Measurements from ENCODE around the gene LAPTM5. TPM values are rescaled to one million over a fixed set of nuclear protein-coding genes. Genes with fewer than 3 reads are reported as not detected.

The LAPTM5 gene
- total and polyA plus RNA-seq, 10 of the 15 experiments (the other 5 are each of a cell fraction or from before 2014, with no cell fraction given) = 24.1 to 1,034 (median 687) TPM

DNA sequence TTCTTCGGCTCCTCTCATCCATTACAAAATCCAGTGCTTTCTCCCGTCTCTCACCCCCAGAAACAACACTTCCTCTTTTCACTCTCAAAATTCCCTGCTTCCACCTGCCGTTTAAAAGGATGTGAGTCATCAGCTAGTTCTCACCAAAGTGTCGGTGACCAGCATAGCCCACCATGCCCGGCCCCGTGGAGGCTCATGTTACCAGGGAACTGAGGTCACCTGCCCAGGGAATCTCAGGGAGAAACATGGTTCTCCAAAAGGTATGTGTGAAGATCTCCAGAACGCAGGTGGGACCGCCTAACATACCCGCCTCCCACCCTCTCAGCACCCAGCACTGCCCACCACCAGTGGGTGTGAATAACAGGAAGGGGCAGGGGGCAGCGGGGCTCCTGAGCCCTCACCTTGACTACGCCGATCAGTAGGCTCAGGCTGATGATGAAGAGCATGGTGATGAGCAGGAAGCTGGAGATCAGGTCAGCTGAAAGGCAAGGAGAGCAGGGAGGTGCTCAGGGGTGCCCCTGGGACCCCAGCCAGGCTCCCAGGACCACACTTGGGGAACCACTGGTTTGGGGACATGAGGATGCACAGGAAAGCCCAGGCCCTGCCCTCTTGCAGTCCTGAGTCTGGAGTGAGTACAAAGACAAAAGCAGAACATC is 16.2 kb downstream of the LAPTM5 start:
- 0 out of 2 replicates have a peak, but pooled peaks have one; percentile 21 for TF ChIP-seq MTA2 (IDR thresholded peaks at IDR 0.05; ENCODE audit: low read depth)
- peak; percentile 78 for TF ChIP-seq IKZF1 (conservative IDR thresholded peaks at IDR 0.05)
- TF ChIP-seq, protein P1, sequence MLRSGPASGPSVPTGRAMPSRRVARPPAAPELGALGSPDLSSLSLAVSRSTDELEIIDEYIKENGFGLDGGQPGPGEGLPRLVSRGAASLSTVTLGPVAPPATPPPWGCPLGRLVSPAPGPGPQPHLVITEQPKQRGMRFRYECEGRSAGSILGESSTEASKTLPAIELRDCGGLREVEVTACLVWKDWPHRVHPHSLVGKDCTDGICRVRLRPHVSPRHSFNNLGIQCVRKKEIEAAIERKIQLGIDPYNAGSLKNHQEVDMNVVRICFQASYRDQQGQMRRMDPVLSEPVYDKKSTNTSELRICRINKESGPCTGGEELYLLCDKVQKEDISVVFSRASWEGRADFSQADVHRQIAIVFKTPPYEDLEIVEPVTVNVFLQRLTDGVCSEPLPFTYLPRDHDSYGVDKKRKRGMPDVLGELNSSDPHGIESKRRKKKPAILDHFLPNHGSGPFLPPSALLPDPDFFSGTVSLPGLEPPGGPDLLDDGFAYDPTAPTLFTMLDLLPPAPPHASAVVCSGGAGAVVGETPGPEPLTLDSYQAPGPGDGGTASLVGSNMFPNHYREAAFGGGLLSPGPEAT (IDR thresholded peaks at IDR 0.05; ENCODE audit: low read depth) = peak; percentile 53; the same call in 1 of the 2 replicates
- TF ChIP-seq STAT3 (IDR thresholded peaks at IDR 0.05; ENCODE audit: low read depth, low read length) = no peak
- TF ChIP-seq NBN (IDR thresholded peaks at IDR 0.05) = no peak
- TF ChIP-seq IKZF2 (IDR thresholded peaks at IDR 0.05) = peak; percentile 87 to 90
- TF ChIP-seq, protein P2, sequence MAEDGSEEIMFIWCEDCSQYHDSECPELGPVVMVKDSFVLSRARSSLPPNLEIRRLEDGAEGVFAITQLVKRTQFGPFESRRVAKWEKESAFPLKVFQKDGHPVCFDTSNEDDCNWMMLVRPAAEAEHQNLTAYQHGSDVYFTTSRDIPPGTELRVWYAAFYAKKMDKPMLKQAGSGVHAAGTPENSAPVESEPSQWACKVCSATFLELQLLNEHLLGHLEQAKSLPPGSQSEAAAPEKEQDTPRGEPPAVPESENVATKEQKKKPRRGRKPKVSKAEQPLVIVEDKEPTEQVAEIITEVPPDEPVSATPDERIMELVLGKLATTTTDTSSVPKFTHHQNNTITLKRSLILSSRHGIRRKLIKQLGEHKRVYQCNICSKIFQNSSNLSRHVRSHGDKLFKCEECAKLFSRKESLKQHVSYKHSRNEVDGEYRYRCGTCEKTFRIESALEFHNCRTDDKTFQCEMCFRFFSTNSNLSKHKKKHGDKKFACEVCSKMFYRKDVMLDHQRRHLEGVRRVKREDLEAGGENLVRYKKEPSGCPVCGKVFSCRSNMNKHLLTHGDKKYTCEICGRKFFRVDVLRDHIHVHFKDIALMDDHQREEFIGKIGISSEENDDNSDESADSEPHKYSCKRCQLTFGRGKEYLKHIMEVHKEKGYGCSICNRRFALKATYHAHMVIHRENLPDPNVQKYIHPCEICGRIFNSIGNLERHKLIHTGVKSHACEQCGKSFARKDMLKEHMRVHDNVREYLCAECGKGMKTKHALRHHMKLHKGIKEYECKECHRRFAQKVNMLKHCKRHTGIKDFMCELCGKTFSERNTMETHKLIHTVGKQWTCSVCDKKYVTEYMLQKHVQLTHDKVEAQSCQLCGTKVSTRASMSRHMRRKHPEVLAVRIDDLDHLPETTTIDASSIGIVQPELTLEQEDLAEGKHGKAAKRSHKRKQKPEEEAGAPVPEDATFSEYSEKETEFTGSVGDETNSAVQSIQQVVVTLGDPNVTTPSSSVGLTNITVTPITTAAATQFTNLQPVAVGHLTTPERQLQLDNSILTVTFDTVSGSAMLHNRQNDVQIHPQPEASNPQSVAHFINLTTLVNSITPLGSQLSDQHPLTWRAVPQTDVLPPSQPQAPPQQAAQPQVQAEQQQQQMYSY (CRISPR knock-in tag; IDR thresholded peaks at IDR 0.05) = no peak
- peak; percentile 75 for TF ChIP-seq EED (IDR thresholded peaks at IDR 0.05; ENCODE audit: low read depth)
- TF ChIP-seq SPI1 (IDR thresholded peaks at IDR 0.05; ENCODE audit: borderline replicate concordance, insufficient read depth, low read depth, low read length) = peak; percentile 85; the same call in 1 of the 2 replicates
- no peak for TF ChIP-seq SP1 (IDR thresholded peaks at IDR 0.05; ENCODE audit: low read depth, low read length)
- H3K27me3 ChIP-seq (replicated peaks in 1 of 2; ENCODE audit: control insufficient read depth in 2 of 2, insufficient read depth in 2 of 2, low read length in 1 of 2) = no peaks in the 10 kb centered on the region
- H3K27ac ChIP-seq (ENCODE audit: control insufficient read depth, insufficient read depth) = peak overlapping the region; percentile 93
- peaks cover 8% of the 10 kb centered on the region; the same call in 1 of the 2 replicates for H4K20me1 ChIP-seq (ENCODE audit: control insufficient read depth, insufficient read depth)
- peaks cover 69% of the 10 kb centered on the region for H3K4me1 ChIP-seq (ENCODE audit: control insufficient read depth, insufficient read depth, low read length)
- H3K4me2 ChIP-seq (ENCODE audit: control insufficient read depth, insufficient read depth) = peak overlapping the region; percentile 75
- H3K79me2 ChIP-seq (ENCODE audit: control insufficient read depth, insufficient read depth, low read length) = peaks cover 71% of the 10 kb centered on the region
- RAD21 ChIA-PET (ENCODE audit: unreplicated experiment) = interaction anchor here (0.8 to 14.8 kb wide), 6 partner anchors 9 to 38 kb away, joined by 3 to 462 read pairs (median 8); partner anchors contain the start of gene LAPTM5
- no TSS peak for BruUV-seq (replicated peaks)
- no peak overlapping the region for H2AFZ ChIP-seq (ENCODE audit: control insufficient read depth, low read depth, low read length)
- no peak for FAIRE-seq
- POLR2A ChIA-PET = interaction anchor here (1.3 to 22.5 kb wide), 2 partner anchors 11 to 19 kb away, joined by 6 to 741 read pairs; partner anchors contain the start of gene LAPTM5
- CTCF ChIA-PET = interaction anchor here (0.6 to 16.5 kb wide), 9 partner anchors 9 to 1144 kb away, joined by 3 to 161 read pairs (median 23); partner anchors contain the start of gene LAPTM5
- H3K36me3 ChIP-seq (ENCODE audit: control insufficient read depth in 2 of 2, insufficient read depth in 2 of 2, low read length in 1 of 2) = peaks cover 58 to 63% of the 10 kb centered on the region in 2 experiments
- in situ Hi-C loops (cut with MboI) = no loop called here
- intact Hi-C loops (cut with micrococcal nuclease; ENCODE audit: unreplicated experiment) = loop anchor here (5.0 kb wide), 1 partner anchor 36 kb away; no protein-coding TSS in a partner anchor
- H3K4me3 ChIP-seq = no peak overlapping the region
- SMC1A ChIA-PET (ENCODE audit: uncharacterized antibody, unreplicated experiment) = interaction anchor here (1.0 to 24.8 kb wide), 4 partner anchors 13 to 39 kb away, joined by 6 to 556 read pairs (median 344); partner anchors contain the start of genes LAPTM5 and MATN1
- ATAC-seq = no peak
- no peak overlapping the region for H3K9ac ChIP-seq (ENCODE audit: control insufficient read depth, insufficient read depth, low read length)
- no peak for DNase-seq (ENCODE audit: low read depth, low spot score)
- H3K9me3 ChIP-seq (replicated peaks; ENCODE audit: control insufficient read depth, insufficient read depth, low read length) = no peaks in the 10 kb centered on the region
- WGBS (ENCODE audit: insufficient coverage, insufficient replicate concordance, low lambda C conversion rate, missing lambda C conversion rate) = 53% methylated on average over 12 of the region's 12 CpGs

All from GM12878 (cell line).